BJ (cell line): Measurements from ENCODE around the gene FAM83C. TPM values are rescaled to one million over a fixed set of nuclear protein-coding genes. Genes with fewer than 3 reads are reported as not detected.

ENCODE experiments used
- CTCF ChIA-PET: fragments of 350-600 bp; formaldehyde crosslinking; extraction: SDS; loops from one replicate; lab custom pipeline; 2021; ENCODE audit warnings: antibody characterized with exemption, inconsistent platforms; lab: Yijun Ruan, JAX
- POLR2A ChIA-PET: fragments of 300-600 bp; sonication (Branson Sonifier 250); formaldehyde crosslinking; extraction: SDS; loops from one replicate; lab custom pipeline; 2021; ENCODE audit warnings: antibody characterized with exemption; lab: Charles Lee
- DNase-seq: peaks from one replicate; pipeline ENCODE4 v3.0.0-alpha.2; 2011; ENCODE audit warnings: low read depth
- H3K27me3 ChIP-seq: 2 replicates; pipeline ENCODE4 v1.6.0; 2011; ENCODE audit warnings: low read length; ENCODE audit not compliant: control insufficient read depth, insufficient read depth
- H3K36me3 ChIP-seq: 2 replicates; pipeline ENCODE4 v1.5.1; 2011; ENCODE audit warnings: low read length; ENCODE audit not compliant: control insufficient read depth, insufficient read depth
- H3K4me3 ChIP-seq: 2 replicates; pipeline ENCODE4 v1.5.1; 2011; ENCODE audit warnings: low read depth, mild to moderate bottlenecking, control low read depth, low read length
- CTCF ChIP-seq: IDR thresholded peaks from 2 replicates; pipeline ENCODE4 v1.5.1; 2011; ENCODE audit warnings: low read depth, mild to moderate bottlenecking, control low read depth, inconsistent platforms, low read length, moderate library complexity; ENCODE audit not compliant: insufficient read depth
- polyA plus RNA-seq: library from polyadenylated mRNA; depleted of rRNA; stranded (reverse); fragments of >200 nt; gene quantifications from 2 replicates; pipeline ENCODE4 v1.2.3, GENCODE V29; 2011

The FAM83C gene
- polyA plus RNA-seq, 1 experiment = not detected

GRCh38 chr20:35312318-35312717 is 20.1 kb upstream of the FAM83C start:
- CTCF ChIA-PET = interaction anchor here (0.6 to 1.3 kb wide), 2 partner anchors 8 to 98 kb away, joined by 3 to 5 read pairs; no protein-coding TSS in a partner anchor
- H3K27me3 ChIP-seq = no peaks in the 10 kb centered on the region
- H3K4me3 ChIP-seq = no peak overlapping the region
- peak; percentile 59 for DNase-seq
- POLR2A ChIA-PET = no interaction called here
- TF ChIP-seq CTCF = no peak
- no peaks in the 10 kb centered on the region for H3K36me3 ChIP-seq

GRCh38 chr20:35311822-35312221 is 19.6 kb upstream of the FAM83C start:
- CTCF ChIA-PET = interaction anchor here (0.6 to 1.3 kb wide), 2 partner anchors 8 to 98 kb away, joined by 3 to 5 read pairs; no protein-coding TSS in a partner anchor
- DNase-seq = no peak
- no peak for TF ChIP-seq CTCF
- no peak overlapping the region for H3K4me3 ChIP-seq
- H3K27me3 ChIP-seq = no peaks in the 10 kb centered on the region
- H3K36me3 ChIP-seq = no peaks in the 10 kb centered on the region
- POLR2A ChIA-PET = no interaction called here

GRCh38 chr20:35311409-35311808 is 19.2 kb upstream of the FAM83C start:
- TF ChIP-seq CTCF = no peak
- ChIA-PET POLR2A (no interaction called here), CTCF (interaction anchor here (0.6 kb wide), 1 partner anchor 98 kb away, joined by 3 read pairs; no protein-coding TSS in a partner anchor)
- Histone ChIP-seq H3K4me3 (no peak overlapping the region), H3K36me3 (no peaks in the 10 kb centered on the region), H3K27me3 (no peaks in the 10 kb centered on the region)
- DNase-seq = no peak

- TF ChIP-seq CTCF = no peak
- Histone ChIP-seq H3K27me3 (no peaks in the 10 kb centered on the region), H3K36me3 (no peaks in the 10 kb centered on the region; the same call in 1 of the 2 replicates), H3K4me3 (no peak overlapping the region)
- peak; percentile 49 for DNase-seq
- POLR2A ChIA-PET = interaction anchor here (0.6 kb wide), 2 partner anchors 9 to 105 kb away, joined by 3 read pairs; no protein-coding TSS in a partner anchor
- CTCF ChIA-PET = interaction anchor here (1.0 to 15.0 kb wide), 12 partner anchors 7 to 147 kb away, joined by 3 to 392 read pairs (median 4); partner anchors contain the start of genes CEP250, EIF6 and GDF5
Measured at GRCh38 chr20:35307666-35308653, 15.7 kb upstream of the FAM83C start.

- DNase-seq = no peak
- H3K27me3 ChIP-seq = no peaks in the 10 kb centered on the region
- no peak overlapping the region for H3K4me3 ChIP-seq
- peak; percentile 78 for TF ChIP-seq CTCF
- CTCF ChIA-PET = interaction anchor here (0.5 to 15.0 kb wide), 16 partner anchors 8 to 284 kb away, joined by 3 to 392 read pairs (median 4); partner anchors contain the start of genes CEP250, EIF6 and GDF5
- POLR2A ChIA-PET = no interaction called here
- H3K36me3 ChIP-seq = no peaks in the 10 kb centered on the region; the same call in 1 of the 2 replicates
Measured at GRCh38 chr20:35306931-35307517, 14.8 kb upstream of the FAM83C start.
